Measurements from ENCODE around the gene TMCO4.

Gene TMCO4

DNA sequence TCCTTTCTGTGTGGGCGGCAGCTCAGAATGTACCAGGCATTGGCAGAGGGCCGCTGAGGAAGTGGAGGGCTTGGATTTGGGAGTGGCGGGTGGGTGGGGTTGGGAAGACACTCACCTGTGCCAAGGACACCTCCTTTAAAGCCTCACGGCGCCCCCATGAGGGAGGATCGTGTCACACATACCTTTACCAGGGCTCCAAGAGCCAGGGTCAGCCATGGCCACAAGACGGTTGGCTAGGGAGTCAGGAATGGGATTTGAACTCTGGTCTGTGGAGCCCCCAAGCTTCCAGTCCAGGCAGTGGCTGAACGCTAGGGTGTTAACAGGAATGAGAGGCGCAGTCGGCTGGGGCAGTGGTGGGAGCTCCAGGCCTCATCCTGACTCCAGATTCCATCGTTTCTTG is 151.0 kb downstream of the TMCO4 start:
- TF ChIP-seq, protein P1, sequence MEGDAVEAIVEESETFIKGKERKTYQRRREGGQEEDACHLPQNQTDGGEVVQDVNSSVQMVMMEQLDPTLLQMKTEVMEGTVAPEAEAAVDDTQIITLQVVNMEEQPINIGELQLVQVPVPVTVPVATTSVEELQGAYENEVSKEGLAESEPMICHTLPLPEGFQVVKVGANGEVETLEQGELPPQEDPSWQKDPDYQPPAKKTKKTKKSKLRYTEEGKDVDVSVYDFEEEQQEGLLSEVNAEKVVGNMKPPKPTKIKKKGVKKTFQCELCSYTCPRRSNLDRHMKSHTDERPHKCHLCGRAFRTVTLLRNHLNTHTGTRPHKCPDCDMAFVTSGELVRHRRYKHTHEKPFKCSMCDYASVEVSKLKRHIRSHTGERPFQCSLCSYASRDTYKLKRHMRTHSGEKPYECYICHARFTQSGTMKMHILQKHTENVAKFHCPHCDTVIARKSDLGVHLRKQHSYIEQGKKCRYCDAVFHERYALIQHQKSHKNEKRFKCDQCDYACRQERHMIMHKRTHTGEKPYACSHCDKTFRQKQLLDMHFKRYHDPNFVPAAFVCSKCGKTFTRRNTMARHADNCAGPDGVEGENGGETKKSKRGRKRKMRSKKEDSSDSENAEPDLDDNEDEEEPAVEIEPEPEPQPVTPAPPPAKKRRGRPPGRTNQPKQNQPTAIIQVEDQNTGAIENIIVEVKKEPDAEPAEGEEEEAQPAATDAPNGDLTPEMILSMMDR (IDR thresholded peaks at IDR 0.05; ENCODE audit: low read depth, low read length), result peak; percentile 25
- no peak for DNase-seq (ENCODE audit: extremely low read depth, low read depth)

DNA sequence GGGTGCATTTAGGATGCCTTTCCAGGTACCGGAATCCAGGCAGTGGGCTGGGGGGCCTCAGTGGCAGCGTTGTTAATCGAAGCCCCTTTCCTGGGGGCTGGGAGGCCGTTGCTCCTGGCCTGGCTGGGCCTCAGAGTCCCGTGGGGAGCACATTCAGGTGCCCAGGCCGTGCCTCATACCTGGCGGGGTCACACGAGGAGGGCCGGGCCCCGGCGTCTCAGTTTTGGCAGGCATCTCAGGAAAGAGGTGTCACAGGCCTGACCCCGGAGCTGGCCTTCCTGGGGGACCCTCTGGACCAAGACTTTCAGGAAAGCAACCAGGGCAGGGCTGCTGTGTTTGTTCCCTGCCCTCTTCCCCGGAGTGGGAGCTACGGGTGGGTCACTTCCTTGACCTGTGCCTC is 151.5 kb downstream of the TMCO4 start:
- TF ChIP-seq, protein P1 (IDR thresholded peaks at IDR 0.05; ENCODE audit: low read depth, low read length), result no peak
- no peak for DNase-seq (ENCODE audit: extremely low read depth, low read depth)

DNA sequence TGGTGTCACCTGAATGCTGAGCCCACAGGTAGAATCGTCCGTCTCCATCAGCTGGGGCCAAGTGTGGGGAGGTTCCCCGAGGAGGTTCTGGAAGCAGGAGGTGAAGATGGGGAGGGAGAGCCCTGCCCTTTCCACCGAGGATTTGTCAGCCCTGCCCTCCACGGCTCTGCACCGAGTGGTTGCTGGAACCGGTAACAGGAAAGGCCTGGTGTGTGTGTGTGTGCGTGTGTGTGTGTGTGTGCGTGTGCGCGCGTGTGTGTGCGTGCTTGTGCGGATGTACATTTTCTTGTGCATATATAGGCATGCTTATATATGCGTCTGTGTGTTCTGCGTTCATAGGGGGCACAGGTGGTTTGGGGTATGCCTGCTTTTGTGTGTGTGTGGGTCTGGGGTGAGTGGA is 152.1 kb downstream of the TMCO4 start:
- TF ChIP-seq, protein P1 (IDR thresholded peaks at IDR 0.05; ENCODE audit: low read depth, low read length), result no peak
- DNase-seq (ENCODE audit: extremely low read depth, low read depth), result no peak

DNA sequence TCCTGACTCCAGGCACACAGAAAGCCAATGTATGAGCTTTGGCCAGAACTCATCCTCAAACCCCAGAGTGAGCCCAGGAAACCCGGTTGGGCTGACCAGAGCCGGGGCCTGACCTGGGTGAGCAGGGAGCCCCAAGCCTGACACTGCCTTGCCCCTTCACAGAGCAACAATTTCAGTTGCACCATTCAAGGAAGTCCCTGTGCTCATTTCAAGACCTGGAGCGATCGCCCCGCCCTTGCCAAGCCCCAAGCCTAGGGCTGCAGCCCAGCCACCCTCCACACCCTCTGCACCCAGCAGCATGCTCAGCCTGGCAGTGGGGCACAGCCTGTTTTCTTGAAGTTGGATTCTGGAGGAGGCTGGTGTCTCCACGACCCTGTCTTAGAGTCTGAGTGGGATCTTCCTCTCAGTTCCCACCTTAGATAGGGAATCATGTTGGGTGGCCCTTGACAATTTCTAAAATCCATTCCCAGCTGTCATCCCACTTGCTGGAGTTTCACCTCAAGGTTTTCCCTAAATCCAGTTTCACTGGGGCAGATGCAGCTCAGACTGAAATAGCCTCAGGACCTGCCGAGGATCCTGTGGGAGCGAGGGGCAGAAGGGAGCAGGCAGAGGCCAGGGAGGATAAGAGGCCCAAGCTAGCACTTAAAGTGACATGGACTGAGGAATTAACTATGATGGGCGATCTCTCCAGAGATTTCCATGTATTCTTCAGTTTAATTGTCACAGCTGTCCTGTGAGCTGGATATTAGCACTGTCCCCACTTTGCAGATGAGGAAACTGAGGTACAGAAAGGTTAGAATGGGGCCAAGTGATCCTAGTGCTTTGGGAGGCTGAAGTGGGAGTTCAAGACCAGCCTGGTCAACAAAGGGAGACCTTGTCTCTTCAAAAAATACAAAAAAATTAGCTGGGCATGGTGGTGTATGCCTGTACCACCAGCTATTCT is 153.1 kb downstream of the TMCO4 start:
- TF ChIP-seq, protein P1 (IDR thresholded peaks at IDR 0.05; ENCODE audit: low read depth, low read length), result no peak
- DNase-seq (ENCODE audit: extremely low read depth, low read depth), result no peak

DNA sequence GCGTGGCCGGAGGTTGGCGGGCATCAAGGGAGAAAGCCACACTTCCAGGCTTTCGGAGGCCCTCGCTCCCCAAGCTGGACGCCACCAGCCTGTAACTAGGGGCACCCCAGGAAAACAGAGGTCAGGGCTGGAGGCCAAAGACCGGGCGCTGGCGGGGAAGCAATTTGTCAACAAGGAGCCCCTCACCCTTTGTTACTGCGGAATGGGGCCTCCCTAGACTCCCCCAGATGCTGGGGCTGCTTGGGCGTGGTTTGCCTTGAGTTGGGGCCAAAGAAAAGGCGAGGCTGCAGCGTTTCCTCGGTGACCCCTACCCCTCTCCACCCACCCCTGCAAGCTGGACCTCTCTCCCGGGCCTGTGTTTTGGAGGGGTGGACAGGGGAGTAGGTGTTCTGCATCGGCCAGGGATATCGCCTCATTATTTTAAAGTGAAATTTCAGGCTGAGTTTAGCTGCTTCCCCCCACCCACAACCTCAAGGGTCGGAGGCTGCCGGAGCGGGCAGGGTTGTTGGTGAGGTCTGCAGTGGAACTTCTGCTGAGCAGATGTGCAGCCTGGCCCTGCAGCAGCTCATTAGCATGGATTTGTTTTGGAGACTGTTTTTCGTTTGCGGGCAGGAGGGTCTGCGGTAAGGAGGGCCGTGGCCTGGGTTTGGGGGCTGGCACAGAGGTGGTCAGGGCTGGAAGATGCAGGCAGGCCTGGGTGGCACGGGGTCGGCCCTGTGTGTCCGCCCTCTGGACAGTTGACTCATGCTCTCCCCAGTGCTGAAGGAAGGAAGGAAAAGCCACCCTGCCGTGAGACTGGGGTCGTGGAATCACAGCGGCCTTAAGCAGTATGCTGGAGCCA is 154.1 kb downstream of the TMCO4 start:
- TF ChIP-seq, protein P1 (IDR thresholded peaks at IDR 0.05; ENCODE audit: low read depth, low read length), result no peak
- no peak for DNase-seq (ENCODE audit: extremely low read depth, low read depth)

DNA sequence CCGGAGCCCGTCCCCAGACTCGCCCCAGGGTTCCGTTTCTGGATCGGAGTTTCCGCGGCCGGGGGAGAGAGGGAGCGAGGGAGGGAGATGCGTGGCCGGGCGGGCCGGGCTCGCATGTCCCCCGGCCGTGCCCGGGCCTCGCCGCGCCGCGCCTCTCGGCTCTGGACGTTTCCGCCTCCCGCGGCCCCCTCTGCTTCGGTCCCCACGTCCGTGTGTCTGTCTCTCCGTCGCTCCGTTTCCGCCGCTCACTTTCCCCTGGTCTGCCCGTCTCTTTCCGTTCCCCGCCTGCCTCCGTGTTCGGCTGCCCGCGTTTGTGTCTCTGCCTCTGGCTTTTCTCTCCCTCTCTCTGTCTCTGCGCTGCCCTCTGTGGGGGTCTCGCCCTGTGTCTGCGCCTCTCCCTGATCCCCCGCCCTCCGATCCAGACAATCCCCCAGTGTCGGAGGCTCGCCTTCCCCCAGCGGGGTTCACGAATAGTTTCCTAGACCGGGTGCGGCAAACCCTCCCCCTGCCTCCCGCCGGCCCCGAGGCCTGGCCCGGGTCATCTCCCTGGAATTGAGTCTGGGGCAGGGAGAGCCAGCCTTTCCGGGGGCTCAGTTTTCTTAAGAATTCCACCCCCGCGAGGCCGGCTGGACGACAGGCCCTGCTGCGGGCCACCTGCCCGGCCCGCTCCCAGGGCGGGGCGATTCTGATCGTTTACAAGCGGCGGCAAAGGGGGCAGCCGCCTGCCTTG is 154.9 kb downstream of the TMCO4 start:
- DNase-seq (ENCODE audit: extremely low read depth, low read depth), result no peak
- TF ChIP-seq, protein P1 (IDR thresholded peaks at IDR 0.05; ENCODE audit: low read depth, low read length), result no peak
